Panc1 (cell line): ENCODE data around the gene DENND5B. TPM values are rescaled to one million over a fixed set of nuclear protein-coding genes. Genes with fewer than 3 reads are reported as not detected.
A peak's percentile ranks its signal among the peaks of the same experiment; 100 is the strongest.

Experiments
- ATAC-seq: fragments of 200-7000 bp; cut with Tn5 transposase; 2 replicates; pipeline ENCODE4 v1.9.1; 2020; ENCODE audit warnings: mild to moderate bottlenecking, moderate library complexity
- BruUV-seq: library from RNA; stranded (reverse); fragments of 400-500 nt; replicated peaks from 2 replicates; lab custom pipeline; 2021; lab: Mats Ljungman, UMichigan
- CTCF ChIA-PET: fragments of 300-600 bp; sonication (Branson Sonifier 250); formaldehyde crosslinking; loops from one replicate; lab custom pipeline; 2022; ENCODE audit warnings: antibody characterized with exemption; lab: Charles Lee
- POLR2A ChIA-PET: fragments of 300-600 bp; sonication (Branson Sonifier 250); formaldehyde crosslinking; loops from one replicate; lab custom pipeline; 2022; ENCODE audit warnings: antibody characterized with exemption; lab: Charles Lee
- DNase-seq: peaks from one replicate; pipeline ENCODE4 v3.0.0-alpha.2; 2010; ENCODE audit warnings: low read depth, low spot score
- H3K27ac ChIP-seq: 2 replicates; pipeline ENCODE4 v1.5.1; 2011; ENCODE audit warnings: mild to moderate bottlenecking, low read length, inconsistent platforms
- H3K27me3 ChIP-seq: fragments of 200-500 bp; sonication (Bioruptor generic); 2 replicates; pipeline ENCODE4 v1.6.0; 2014; ENCODE audit warnings: low read length, inconsistent platforms; ENCODE audit not compliant: control insufficient read depth, insufficient read depth
- H3K36me3 ChIP-seq: fragments of 200-500 bp; sonication (Bioruptor generic); 2 replicates; pipeline ENCODE4 v1.5.1; 2014; ENCODE audit warnings: inconsistent platforms, mild to moderate bottlenecking, low read length, moderate library complexity; ENCODE audit not compliant: control insufficient read depth, insufficient read depth
- H3K4me1 ChIP-seq: 2 replicates; pipeline ENCODE4 v1.5.1; 2011; ENCODE audit warnings: inconsistent platforms, mild to moderate bottlenecking, low read length, moderate library complexity; ENCODE audit not compliant: control insufficient read depth, insufficient read depth
- H3K4me3 ChIP-seq, 2 experiments: 2 replicates each; pipeline ENCODE4 v1.5.1; 2011 to 2012; ENCODE audit warnings: low read depth in 2 of 2, low read length in 2 of 2, mild to moderate bottlenecking in 2 of 2, inconsistent platforms in 1 of 2, moderate library complexity in 1 of 2
- H3K9me3 ChIP-seq: fragments of 200-500 bp; sonication (Bioruptor generic); 2 replicates; pipeline ENCODE4 v1.5.1; 2014; ENCODE audit warnings: low read depth, mild to moderate bottlenecking, inconsistent platforms, low read length, moderate library complexity; ENCODE audit not compliant: control insufficient read depth, insufficient read depth
- POLR2AphosphoS5 ChIP-seq: IDR thresholded peaks from 2 replicates; pipeline ENCODE4 v1.6.1; 2012; ENCODE audit warnings: mild to moderate bottlenecking, low read depth, low read length, moderate library complexity
- REST ChIP-seq, 2 experiments: IDR thresholded peaks; 2 replicates each; pipeline ENCODE4 v1.6.1; 2011 to 2012; ENCODE audit warnings: low read depth in 2 of 2, control low read depth in 1 of 2, low read length in 1 of 2, mild to moderate bottlenecking in 1 of 2, moderate library complexity in 1 of 2; ENCODE audit not compliant: insufficient read depth in 1 of 2
- SIN3A ChIP-seq: IDR thresholded peaks from 2 replicates; pipeline ENCODE4 v1.6.1; 2012; ENCODE audit warnings: low read depth, mild to moderate bottlenecking, low read length, moderate library complexity, borderline replicate concordance; ENCODE audit not compliant: insufficient read depth
- TCF7L2 ChIP-seq: IDR thresholded peaks from 2 replicates; pipeline ENCODE4 v1.6.1; 2011; ENCODE audit warnings: mild to moderate bottlenecking, low read depth, low read length, inconsistent platforms
- in situ Hi-C: cut with HindIII; loops from 2 replicates; pipeline ENCODE4 v1.10.0; 2016; ENCODE audit warnings: low sequenced_read_pairs, low pct_unique_long_range_greater_than_20kb
- intact Hi-C: fragments of 100-400 bp; cut with micrococcal nuclease; formaldehyde crosslinking; loops from one replicate; pipeline ENCODE4 v1.10.0; 2022; ENCODE audit not compliant: unreplicated experiment
- total RNA-seq: library from RNA; stranded (reverse); gene quantifications from one replicate; pipeline ENCODE4 v1.2.1, GENCODE V29; 2021; ENCODE audit not compliant: unreplicated experiment
- TF ChIP-seq, protein P1 (sequence below): fragments of 450-650 bp; IDR thresholded peaks from 2 replicates; pipeline ENCODE4 v1.5.1; 2017; ENCODE audit warnings: mild to moderate bottlenecking

Gene DENND5B
- total RNA-seq, 1 experiment from 2014 or later = 36.8 TPM

DNA sequence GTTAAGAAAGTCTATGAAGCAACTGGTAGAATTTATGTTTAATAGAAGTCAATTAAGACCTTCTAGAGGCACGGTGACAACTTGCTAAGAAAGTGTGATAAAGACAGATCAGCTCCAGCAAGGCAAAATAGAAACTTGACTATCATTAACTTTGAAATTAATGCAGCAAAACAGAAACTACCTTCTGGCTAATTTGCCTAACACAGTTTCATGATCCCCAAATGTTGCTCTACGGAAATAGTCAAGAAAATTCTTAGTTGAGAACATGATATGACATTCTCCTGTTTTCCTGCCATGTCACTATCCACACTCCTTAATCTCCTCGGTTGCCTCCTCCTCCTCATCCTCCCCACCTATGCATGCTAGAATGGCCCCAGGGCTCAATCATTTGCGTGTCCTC is 4.2 kb downstream of the DENND5B start:
- TF ChIP-seq, protein P1, sequence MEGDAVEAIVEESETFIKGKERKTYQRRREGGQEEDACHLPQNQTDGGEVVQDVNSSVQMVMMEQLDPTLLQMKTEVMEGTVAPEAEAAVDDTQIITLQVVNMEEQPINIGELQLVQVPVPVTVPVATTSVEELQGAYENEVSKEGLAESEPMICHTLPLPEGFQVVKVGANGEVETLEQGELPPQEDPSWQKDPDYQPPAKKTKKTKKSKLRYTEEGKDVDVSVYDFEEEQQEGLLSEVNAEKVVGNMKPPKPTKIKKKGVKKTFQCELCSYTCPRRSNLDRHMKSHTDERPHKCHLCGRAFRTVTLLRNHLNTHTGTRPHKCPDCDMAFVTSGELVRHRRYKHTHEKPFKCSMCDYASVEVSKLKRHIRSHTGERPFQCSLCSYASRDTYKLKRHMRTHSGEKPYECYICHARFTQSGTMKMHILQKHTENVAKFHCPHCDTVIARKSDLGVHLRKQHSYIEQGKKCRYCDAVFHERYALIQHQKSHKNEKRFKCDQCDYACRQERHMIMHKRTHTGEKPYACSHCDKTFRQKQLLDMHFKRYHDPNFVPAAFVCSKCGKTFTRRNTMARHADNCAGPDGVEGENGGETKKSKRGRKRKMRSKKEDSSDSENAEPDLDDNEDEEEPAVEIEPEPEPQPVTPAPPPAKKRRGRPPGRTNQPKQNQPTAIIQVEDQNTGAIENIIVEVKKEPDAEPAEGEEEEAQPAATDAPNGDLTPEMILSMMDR = no peak
- no peak for TF ChIP-seq SIN3A
- no peak for TF ChIP-seq POLR2AphosphoS5
- no peak for TF ChIP-seq TCF7L2
- no peak for TF ChIP-seq REST (IDR thresholded peaks at IDR 0.05; ENCODE audit: insufficient read depth in 1 of 2, low read depth in 2 of 2, low read length in 1 of 2)
- intact Hi-C loops = loop anchor here (10.0 kb wide), 1 partner anchor 52 kb away; no protein-coding TSS in a partner anchor
- TSS peak; percentile 52 for BruUV-seq
- ATAC-seq (no peak), DNase-seq (no peak)
- no peaks in the 10 kb centered on the region for H3K27me3 ChIP-seq
- no peaks in the 10 kb centered on the region for H3K9me3 ChIP-seq
- H3K4me1 ChIP-seq = peaks cover 25% of the 10 kb centered on the region
- H3K36me3 ChIP-seq = no peaks in the 10 kb centered on the region
- ChIA-PET POLR2A (no interaction called here), CTCF (no interaction called here)
- H3K4me3 ChIP-seq = no peak overlapping the region
- no peak overlapping the region for H3K27ac ChIP-seq
- in situ Hi-C loops = no loop called here

- intact Hi-C loops (loop anchor here (10.0 kb wide), 1 partner anchor 51 kb away; no protein-coding TSS in a partner anchor), in situ Hi-C loops (no loop called here)
- no TSS peak for BruUV-seq
- Histone ChIP-seq H3K27me3 (no peaks in the 10 kb centered on the region), H3K27ac (0 out of 2 replicates have a peak overlapping the region, but pooled peaks have one; percentile 12), H3K36me3 (no peaks in the 10 kb centered on the region), H3K4me1 (peaks cover 23% of the 10 kb centered on the region), H3K4me3 (no peak overlapping the region), H3K9me3 (no peaks in the 10 kb centered on the region)
- CTCF ChIA-PET = no interaction called here
- POLR2A ChIA-PET = no interaction called here
- no peak for DNase-seq
- ATAC-seq = no peak
- TF ChIP-seq POLR2AphosphoS5 = no peak
Observed at GRCh38 chr12:31585895-31586294, 5.0 kb downstream of the DENND5B start.

GRCh38 chr12:31585271-31585670 is 5.7 kb downstream of the DENND5B start:
- ATAC-seq = no peak
- peaks cover 23% of the 10 kb centered on the region for H3K4me1 ChIP-seq
- ChIA-PET CTCF (no interaction called here), POLR2A (no interaction called here)
- no peaks in the 10 kb centered on the region for H3K36me3 ChIP-seq
- no TSS peak for BruUV-seq
- no peaks in the 10 kb centered on the region for H3K9me3 ChIP-seq
- H3K4me3 ChIP-seq = no peak overlapping the region
- no peaks in the 10 kb centered on the region for H3K27me3 ChIP-seq
- no peak overlapping the region for H3K27ac ChIP-seq
- in situ Hi-C loops = no loop called here
- DNase-seq = no peak
- intact Hi-C loops = loop anchor here (10.0 kb wide), 1 partner anchor 50 kb away; no protein-coding TSS in a partner anchor
- no peak for TF ChIP-seq TCF7L2
- TF ChIP-seq, protein P1 = no peak
- no peak for TF ChIP-seq POLR2AphosphoS5
- no peak for TF ChIP-seq SIN3A
- TF ChIP-seq REST (IDR thresholded peaks at IDR 0.05; ENCODE audit: insufficient read depth in 1 of 2, low read depth in 2 of 2, low read length in 1 of 2) = no peak
